Myocyte (in vitro differentiated cells): ENCODE data around the gene KRTAP20-3. TPM values are rescaled to one million over a fixed set of nuclear protein-coding genes. Genes with fewer than 3 reads are reported as not detected.

Experiments used
- DNase-seq: peaks from one replicate; pipeline ENCODE4 v3.0.0-alpha.2; 2012; ENCODE audit warnings: low read depth
- total RNA-seq: library from RNA; depleted of rRNA; stranded (reverse); fragments of >200 nt; gene quantifications from 2 replicates; pipeline ENCODE4 v1.2.3, GENCODE V29; 2014

KRTAP20-3 gene
- total RNA-seq, 1 donor from 2014 or later, result not detected

DNA sequence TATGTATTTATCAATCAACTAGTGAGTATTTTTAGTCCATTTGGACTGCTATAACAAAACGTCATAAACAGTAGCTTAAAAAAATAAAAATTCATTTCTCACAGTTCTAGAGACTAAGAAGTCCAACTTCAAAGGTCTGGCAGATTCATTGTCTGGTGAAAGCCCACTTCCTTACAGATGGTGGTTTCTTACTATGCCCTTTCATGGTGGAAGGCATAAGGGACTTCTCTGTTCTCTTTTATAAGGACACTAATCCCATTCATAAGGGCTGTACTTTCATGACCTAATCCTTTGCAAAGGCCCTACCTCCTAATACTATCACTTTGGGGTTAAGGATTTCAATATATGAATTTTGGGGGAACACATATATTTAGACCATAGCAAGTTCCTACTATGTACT, 37.9 kb downstream of the KRTAP20-3 start:
- DNase-seq, result no peak

DNA sequence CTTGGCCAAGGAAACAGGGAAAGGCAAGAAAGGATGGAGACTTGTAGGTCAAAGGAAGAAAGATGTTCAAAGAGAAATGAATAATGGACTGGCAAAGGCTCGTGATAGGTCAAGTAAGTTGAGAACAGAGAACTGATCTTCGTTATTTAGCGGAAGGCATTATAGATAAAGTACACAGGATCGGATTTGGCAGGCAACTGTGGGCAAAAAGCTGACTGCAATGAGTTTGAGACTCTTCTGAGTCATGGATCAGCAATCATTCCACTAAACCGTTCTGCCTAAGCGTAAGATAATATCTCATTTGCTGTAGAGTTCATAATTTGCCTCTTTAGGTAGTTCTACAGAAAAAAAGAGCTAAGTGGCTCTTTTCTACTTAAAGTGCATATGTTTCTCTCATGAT, 41.8 kb downstream of the KRTAP20-3 start:
- no peak for DNase-seq

DNA sequence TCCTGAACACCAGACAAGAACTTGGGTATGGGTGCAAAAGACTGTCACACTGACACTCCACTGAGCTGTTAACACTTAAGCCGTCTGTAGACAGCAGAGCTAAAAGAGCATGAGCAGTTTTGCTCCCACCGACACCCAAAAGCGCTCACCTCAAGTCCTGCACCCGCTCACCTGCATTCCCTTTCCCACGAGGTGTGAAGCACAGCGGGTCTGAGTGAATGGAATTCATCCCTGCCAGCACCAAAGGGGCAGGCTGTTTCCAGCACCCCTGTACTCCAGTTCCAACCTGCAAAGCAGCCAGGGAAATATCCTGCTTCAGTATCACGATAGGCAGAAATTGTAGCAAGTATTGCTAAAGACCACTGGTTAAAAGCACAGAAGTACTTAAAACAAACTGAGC, 47.2 kb downstream of the KRTAP20-3 start:
- DNase-seq, result no peak

Other genes with a start within 250 kb of the KRTAP20-3 start
- gene KRTAP13-1, start 246.8 kb upstream of the KRTAP20-3 start, total RNA-seq, result not detected in 2 replicates
- not detected in 2 replicates for gene KRTAP13-3, start 216.9 kb upstream of the KRTAP20-3 start, total RNA-seq
- not detected in 2 replicates for gene KRTAP13-4, start 212.6 kb upstream of the KRTAP20-3 start, total RNA-seq
- not detected in 2 replicates for gene KRTAP15-1, start 202.6 kb upstream of the KRTAP20-3 start, total RNA-seq
- gene KRTAP19-1, start 162.5 kb upstream of the KRTAP20-3 start, total RNA-seq, result not detected in 2 replicates
- gene KRTAP19-2, start 155.4 kb upstream of the KRTAP20-3 start, total RNA-seq, result not detected in 2 replicates
- gene KRTAP19-3, start 150.9 kb upstream of the KRTAP20-3 start, total RNA-seq, result not detected in 2 replicates
- not detected in 2 replicates for gene KRTAP19-4, start 145.7 kb upstream of the KRTAP20-3 start, total RNA-seq
- gene KRTAP19-5, start 140.7 kb upstream of the KRTAP20-3 start, total RNA-seq, result not detected in 2 replicates
- not detected in 2 replicates for gene KRTAP19-6, start 101.0 kb upstream of the KRTAP20-3 start, total RNA-seq
- not detected in 2 replicates for gene KRTAP19-7, start 81.5 kb upstream of the KRTAP20-3 start, total RNA-seq
- not detected in 2 replicates for gene KRTAP22-2, start 52.5 kb upstream of the KRTAP20-3 start, total RNA-seq
- gene KRTAP6-3, start 50.4 kb upstream of the KRTAP20-3 start, total RNA-seq, result not detected in 2 replicates
- gene KRTAP6-2, start 44.0 kb upstream of the KRTAP20-3 start, total RNA-seq, result not detected in 2 replicates
- gene KRTAP22-1, start 41.8 kb upstream of the KRTAP20-3 start, total RNA-seq, result not detected in 2 replicates
- not detected in 2 replicates for gene KRTAP6-1, start 28.9 kb upstream of the KRTAP20-3 start, total RNA-seq
- not detected in 2 replicates for gene KRTAP20-1, start 26.4 kb upstream of the KRTAP20-3 start, total RNA-seq
- not detected in 2 replicates for gene KRTAP20-4, start 22.2 kb upstream of the KRTAP20-3 start, total RNA-seq
- gene KRTAP20-2, start 7.7 kb upstream of the KRTAP20-3 start, total RNA-seq, result not detected in 2 replicates
- not detected in 2 replicates for gene KRTAP21-3, start 75.9 kb downstream of the KRTAP20-3 start, total RNA-seq
- gene KRTAP21-2, start 104.4 kb downstream of the KRTAP20-3 start, total RNA-seq, result not detected in 2 replicates
- gene KRTAP21-1, start 112.6 kb downstream of the KRTAP20-3 start, total RNA-seq, result not detected in 2 replicates
- gene KRTAP8-1, start 170.4 kb downstream of the KRTAP20-3 start, total RNA-seq, result not detected in 2 replicates
- gene KRTAP7-1, start 186.9 kb downstream of the KRTAP20-3 start, total RNA-seq, result not detected in 2 replicates
- not detected in 2 replicates for gene KRTAP11-1, start 238.7 kb downstream of the KRTAP20-3 start, total RNA-seq